GM19099 (cell line): ENCODE measurements around the gene UXS1.

Experiments
- POLR2A ChIP-seq: IDR thresholded peaks from 3 replicates; pipeline ENCODE4 v1.6.1; 2011; ENCODE audit warnings: low read depth; ENCODE audit not compliant: insufficient read length; ENCODE audit errors: extremely low read depth

UXS1 gene

DNA sequence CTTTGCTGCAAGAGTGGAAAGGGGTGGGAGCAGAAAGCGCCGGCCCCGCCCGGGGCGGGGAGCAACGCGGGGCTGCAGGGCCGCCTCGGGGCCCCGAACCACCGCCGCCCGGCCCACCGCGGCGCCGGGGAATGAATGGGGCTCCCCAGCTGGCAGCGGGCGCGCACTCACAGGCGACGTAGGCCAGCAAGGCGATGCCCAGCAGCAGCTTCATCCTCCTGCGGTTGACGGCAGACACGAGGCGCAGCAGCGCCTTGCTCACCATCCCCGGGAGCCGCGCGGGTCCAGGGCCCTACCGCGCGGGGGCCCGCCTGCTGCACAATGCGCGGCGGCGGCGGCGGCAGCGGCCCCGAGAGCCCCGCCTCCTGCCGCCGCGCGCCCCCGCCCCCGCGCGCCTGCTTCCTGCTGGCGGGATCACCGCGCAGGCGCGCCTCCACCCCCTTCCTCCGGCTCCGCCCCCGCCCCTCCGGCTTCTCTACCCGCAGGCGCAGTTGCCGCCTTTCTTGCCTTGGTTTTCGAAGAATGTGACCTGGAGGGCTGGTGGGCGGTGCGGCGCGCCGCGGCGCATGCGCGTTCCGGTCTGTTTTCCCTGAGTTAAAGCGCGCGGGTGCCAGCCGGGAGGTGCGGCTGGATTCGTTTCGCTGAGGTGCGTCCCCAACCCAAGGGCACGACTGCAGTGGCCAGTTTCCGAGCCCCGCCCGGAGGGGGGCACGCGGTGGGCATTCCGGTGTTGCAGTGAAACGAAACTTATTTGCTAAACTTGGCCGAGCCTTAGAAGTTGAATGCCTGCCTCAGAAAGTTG lies at the start of gene UXS1:
Gene UXS1, minus strand, starts transcription at position 325 of the 802 bp plus-strand sequence. Its CDS starts 60 bp downstream, at position 265.
- peak; percentile 79 for TF ChIP-seq POLR2A

DNA sequence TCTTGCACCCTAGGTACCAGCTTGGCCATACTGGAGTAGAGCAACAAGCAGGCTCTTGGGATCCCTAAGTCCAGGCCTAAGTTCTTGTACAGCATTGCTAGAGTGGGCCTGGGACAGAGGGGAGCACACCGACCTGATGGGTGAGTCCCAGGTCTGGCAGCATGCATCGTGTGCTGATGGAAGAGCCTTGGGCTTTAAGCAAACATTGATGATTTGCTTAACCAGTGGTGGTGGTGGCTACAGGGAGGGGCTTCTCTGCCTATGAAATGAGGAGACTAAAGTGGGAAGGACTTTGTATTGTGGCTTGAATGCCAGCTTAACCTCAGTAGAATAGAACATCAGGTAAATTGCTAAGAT lies 39.2 kb upstream of the UXS1 start:
- no peak for TF ChIP-seq POLR2A

DNA sequence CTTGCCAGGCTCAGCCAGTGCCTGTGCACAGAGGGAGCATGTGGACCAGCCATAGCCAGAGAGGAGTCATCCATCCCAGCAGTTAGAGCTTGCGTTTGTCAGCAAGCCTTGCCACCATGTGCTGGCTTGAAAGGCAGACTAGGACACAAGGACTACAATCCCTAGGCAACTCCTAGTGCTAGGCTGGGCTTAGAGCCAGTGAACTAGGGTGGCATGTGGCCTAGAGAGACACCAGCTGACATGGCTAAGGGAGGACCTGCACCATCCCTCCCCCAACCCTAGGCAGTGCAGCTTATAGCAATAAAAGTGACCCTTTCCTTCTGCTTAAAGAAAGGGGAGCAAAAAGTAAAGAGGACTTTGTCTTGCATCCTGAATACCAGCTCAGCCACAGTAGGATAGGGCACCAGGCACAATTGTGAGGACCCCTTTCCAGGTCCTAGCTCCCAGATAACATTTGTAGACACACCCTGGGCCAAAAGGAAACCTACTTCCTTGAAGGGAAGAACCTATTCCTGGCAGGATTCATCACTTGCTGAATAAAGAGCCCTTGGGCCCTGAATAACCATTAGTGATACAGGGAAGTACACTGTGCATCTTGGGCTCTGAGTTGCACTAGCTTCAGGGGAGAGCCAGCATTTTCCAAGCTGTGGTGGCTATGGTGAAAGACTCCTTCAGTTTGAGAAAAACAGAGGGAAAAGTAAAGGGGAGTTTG lies 38.7 kb upstream of the UXS1 start:
- TF ChIP-seq POLR2A: no peak

DNA sequence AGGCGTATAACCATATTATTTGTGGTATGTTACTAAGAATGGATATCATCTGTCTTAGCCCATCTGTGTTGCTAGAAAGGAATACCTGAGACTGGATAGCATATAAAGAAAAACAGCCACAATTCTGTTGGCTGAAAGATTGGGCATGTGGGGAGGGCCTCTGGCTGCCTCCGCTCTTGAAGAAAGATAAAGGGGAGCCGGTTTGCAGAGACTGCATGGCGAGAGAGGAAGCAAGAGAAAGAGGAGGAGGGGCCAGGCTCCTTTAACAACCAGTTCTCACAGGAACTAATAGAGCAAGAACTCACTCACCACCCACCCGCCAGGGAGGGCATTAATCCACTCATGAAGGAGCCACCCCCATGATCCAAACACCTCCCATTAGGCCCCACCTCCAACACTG lies 29.2 kb upstream of the UXS1 start:
- TF ChIP-seq POLR2A: no peak

DNA sequence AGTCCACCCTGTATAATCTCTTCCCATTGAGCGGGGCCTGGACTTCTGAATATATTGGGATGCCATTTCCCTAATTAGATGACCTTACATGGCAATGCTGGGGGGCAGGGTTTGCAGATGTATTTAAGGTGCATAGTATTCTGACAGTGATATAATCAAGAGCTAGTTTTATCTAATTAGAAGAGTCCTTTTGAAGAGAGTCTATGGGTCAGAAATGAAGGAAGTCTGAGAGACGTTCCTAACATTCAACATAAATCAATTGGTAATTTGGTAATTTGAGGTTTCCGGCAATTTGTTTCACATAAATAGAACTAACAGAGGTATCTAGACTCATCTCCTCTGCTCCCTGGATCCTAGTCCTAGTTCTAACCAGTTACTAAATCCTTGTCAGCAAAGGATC lies 25.7 kb upstream of the UXS1 start:
- TF ChIP-seq POLR2A: no peak

DNA sequence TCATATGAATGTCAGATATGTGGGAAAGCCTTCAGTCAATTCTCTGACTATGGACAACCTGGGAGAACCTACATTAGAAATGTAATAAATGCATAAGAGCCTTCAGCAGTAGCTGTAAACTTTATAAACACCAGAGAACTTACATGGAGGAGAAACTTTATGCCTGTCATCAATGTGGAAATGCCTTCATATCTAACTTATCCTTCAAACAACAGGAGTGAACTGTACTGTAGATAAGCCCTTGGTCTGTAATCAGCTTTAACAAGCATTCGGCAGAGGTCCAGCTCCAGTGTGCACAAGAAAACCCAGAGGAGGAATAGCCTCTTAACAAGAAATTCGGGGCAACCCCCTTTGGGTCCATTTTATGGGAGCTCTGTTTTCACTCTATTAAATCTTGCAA lies 14.8 kb upstream of the UXS1 start:
- TF ChIP-seq POLR2A: no peak

DNA sequence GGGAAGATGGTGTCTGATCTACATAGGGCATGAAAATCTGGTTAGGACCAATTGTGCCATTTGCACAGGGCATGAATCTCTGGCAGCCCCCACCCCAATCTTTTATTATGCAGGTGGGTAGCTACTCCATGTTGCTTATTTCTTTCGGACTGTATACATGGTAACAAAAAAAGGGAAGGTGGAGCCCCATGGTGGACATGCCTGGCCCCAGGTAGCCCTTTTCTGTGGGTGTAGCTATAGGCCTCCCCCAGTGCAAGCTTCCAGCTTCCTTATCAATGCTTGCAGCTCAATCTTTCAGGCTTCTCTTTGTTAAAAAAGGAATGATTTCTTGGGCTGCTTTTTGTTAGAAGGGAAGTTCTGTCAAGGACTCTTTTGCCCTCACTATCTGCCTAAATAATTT lies 14.3 kb upstream of the UXS1 start:
- no peak for TF ChIP-seq POLR2A

DNA sequence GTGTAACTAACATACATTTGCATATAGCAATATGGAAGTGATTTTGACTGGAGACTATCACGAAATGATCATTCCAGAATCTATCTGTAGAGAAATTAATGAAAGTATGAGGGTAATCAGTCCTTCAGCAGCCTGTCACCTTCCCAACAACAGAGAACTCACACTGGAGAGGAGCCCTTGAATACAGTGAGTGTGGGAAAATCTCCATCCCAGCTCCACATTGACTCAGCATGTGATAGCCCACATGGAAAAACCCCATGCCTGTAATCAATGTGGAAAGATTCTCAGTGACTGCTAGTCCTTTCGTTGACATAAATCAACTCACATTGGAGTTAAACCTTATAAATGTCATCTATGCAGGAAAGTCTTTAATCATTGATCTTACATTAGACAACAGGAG lies 13.1 kb upstream of the UXS1 start:
- no peak for TF ChIP-seq POLR2A

DNA sequence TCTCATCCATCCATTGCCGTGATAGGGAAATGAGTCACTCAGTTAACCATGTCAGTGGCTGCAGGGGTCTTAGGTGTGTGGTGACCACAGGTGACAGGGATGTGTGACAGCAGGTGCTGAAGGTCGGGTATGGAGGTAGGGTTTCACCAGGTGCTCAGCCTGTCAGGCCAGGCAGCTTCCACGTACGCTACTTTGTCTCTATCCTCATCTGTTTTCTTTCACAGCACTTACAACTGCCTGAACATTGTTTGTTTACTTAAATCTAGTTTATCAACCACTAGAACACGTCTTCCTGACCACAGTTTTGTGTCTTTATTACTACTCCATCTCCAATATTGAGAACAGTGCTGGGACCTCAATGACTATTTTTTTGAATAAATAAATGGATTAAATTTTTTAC lies 11.4 kb upstream of the UXS1 start:
- no peak for TF ChIP-seq POLR2A

DNA sequence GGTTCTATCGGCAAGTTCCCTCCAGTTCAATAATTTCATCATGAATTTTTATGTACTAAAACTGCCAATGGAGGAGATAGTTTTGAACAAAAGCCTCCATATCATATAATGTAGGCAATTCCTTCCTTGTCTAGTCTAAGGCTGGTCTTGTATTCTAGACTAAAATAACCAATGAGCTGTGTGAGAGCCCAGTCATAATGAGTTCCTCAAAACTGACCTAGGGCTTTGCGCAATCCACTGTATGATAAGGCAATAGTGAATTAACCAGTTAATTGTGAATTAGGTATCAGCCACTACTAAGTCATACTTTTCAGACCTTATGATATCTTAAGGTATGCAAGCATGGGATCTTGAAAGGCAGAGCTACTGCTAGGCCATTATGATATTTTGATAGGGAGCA lies 7.6 kb upstream of the UXS1 start:
- no peak for TF ChIP-seq POLR2A

DNA sequence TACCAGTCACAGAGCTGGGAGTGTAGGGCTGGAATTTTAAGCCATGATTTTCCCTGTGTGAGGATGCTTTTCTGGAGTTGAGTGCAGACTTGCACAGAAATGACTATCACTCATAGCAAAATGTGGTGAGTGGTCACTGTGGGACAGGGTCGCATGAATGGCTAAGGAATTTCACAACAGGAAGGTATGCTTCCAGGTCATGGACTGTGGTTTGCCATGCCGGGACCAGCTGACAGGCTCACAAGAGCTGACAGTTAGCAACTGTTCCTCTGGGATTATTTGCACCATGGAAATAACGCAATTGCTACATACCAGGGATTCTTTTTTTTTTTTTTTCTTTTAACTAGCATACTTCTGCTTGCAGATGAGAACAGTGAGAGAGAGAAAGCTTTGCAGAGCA lies 3.8 kb upstream of the UXS1 start:
- TF ChIP-seq POLR2A: no peak

DNA sequence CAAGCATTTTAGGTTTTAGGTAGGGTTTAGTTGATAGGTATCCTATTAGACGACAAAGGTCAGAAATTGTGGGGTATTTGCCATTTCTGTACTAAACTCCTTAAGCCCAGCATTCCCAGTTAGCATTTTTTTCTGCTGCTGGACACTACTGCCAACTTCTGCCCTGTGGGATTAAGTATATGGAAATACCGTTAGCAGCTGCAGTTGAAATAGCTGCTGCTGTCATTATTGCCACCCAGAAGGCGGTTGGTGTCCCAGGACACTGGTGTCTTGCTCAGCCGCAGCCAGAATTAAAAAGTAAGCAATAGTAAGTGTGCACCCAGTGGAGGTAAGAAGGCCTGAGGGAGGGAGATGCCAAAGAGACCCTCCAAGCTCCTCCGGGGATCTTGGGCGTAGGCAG lies 1.9 kb upstream of the UXS1 start:
- TF ChIP-seq POLR2A: no peak

DNA sequence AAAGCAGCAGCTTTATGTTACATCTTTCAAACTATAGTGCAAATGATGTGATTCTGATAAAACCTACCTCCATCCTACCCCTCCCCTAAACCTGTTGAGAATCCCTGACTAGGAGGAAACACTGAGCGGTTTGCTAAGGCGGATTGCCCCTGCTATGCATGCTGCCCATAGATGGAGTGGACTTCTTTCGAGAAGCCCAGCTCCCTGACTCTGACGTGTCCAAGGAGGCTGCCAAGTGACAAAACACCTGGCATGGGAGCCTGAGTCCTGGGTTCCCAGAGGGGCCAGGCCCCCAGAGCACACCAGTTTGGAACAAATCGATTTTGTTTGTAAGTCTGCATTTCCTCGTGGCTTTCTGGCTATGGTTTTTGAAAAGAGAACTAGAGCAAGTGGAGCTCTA lies 1.4 kb upstream of the UXS1 start:
- no peak for TF ChIP-seq POLR2A

DNA sequence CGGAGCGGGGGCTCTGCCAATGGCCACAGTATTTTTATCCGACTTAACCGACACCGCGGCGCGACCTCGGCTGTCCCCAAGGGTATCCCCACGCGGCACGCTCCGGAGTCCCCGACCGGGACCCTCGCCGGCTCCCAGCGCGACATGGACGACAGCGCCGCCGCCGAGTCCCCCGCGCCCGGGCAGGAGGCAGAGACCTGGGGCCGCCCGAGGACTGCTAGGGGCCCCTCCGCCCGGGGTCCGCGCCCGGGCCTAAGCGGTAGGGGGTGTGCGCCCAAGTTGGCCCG lies 468 bp downstream of the UXS1 start:
- no peak for TF ChIP-seq POLR2A

DNA sequence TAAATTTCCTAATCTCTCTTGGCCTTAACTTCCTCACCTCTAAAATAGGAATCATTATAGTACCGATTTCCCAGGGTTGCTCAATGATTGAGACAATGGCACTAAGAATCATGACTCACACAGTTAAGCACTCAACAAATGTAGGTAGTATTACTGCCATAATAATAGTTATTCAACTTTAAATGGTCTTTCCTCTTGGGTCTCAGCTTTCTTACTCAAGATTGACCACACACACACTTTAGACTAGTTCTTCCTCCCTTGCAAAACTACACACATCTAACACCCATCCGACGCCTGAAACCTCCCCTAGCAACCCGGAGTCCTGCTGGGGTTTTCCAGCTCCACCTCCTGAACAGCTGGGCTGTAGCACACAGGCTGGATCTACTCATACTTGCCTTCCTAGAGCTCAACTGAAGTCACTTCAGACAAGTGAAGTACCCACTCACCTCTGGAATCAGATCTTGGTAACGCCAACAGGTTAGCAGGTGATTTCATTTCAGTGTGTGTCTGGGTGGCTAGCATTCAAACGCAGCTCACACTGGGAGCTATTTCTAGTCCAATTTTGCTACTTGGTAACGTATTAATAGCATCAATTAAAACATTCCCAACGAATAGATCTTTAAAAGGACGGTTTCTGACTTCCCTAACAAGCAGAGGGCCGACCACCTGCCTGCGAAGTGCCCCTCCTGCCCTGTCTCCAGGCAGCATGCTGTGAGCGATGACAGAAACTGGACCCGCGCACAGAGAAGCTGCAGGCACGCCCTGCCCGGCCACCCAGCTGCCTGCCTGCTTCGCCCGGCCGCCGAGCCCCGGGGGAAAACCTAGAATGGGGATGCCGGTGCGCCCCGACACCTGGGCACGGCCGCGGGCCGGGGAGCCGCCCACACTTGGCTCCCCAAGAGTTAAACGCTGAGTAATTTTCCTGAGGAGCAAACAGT lies 1.1 kb downstream of the UXS1 start:
- no peak for TF ChIP-seq POLR2A
